H1 (cell line): ENCODE measurements around the gene METAP1D. TPM values are rescaled to one million over a fixed set of nuclear protein-coding genes. Genes with fewer than 3 reads are reported as not detected.

ENCODE experiments used
- BACH1 ChIP-seq: IDR thresholded peaks from 2 replicates; pipeline ENCODE4 v1.6.1; 2012; ENCODE audit warnings: low read length, improper control_type of control experiment
- CHD7 ChIP-seq: fragments of 300-600 bp; sonication (generic); IDR thresholded peaks from 2 replicates; pipeline ENCODE4 v1.7.1; 2012; ENCODE audit warnings: low read length, moderate library complexity, mild to moderate bottlenecking, inconsistent platforms; ENCODE audit not compliant: insufficient replicate concordance
- CTCF ChIP-seq, 3 experiments: IDR thresholded peaks; 1 replicate in 2 of 3; 2 replicates in 1 of 3; pipeline versions ENCODE4 v1.5.1 to v1.6.1; 2011; ENCODE audit warnings: low read length in 3 of 3, mild to moderate bottlenecking in 3 of 3, inconsistent platforms in 2 of 3, low read depth in 1 of 3, moderate library complexity in 1 of 3; ENCODE audit not compliant: insufficient read depth in 1 of 3; ENCODE audit errors: control extremely low read depth in 1 of 3
- MAX ChIP-seq: IDR thresholded peaks from 2 replicates; pipeline ENCODE4 v1.6.1; 2012; ENCODE audit warnings: inconsistent platforms
- RNF2 ChIP-seq: fragments of 200-900, 300-1000 bp; sonication (generic); IDR thresholded peaks from 2 replicates; pipeline ENCODE4 v1.7.1; 2016; ENCODE audit warnings: borderline replicate concordance, low read depth, mild to moderate bottlenecking, antibody characterized with exemption, low read length; ENCODE audit not compliant: poor library complexity, severe bottlenecking; ENCODE audit errors: missing control alignments
- TAF7 ChIP-seq: optimal IDR thresholded peaks from 2 replicates; pipeline ENCODE3; 2011; ENCODE audit warnings: low read depth, mild to moderate bottlenecking, inconsistent platforms, low read length, moderate library complexity, borderline replicate concordance
- polyA plus RNA-seq, 7 experiments: library from polyadenylated mRNA; depleted of rRNA in 3 of 7; stranded (reverse) in 5 of 7; unstranded in 2 of 7; fragments of >200 nt in 5 of 7; fragments of 200-250 nt in 2 of 7; gene quantifications; 1 replicate in 5 of 7; 2 replicates in 1 of 7; 4 replicates in 1 of 7; pipeline versions ENCODE4 v1.2.1 to v1.2.3, GENCODE V29; 2011 to 2013; ENCODE audit warnings: missing spikeins in 2 of 7, mixed read lengths in 2 of 7
- total RNA-seq: library from RNA; stranded (reverse); fragmentation: NEBNext Ultra II Directional; extraction: Animal tissue kit (Norgen Biotek cat#: 25700); gene quantifications from 2 replicates; pipeline ENCODE4 v1.2.1, GENCODE V29; 2021

METAP1D gene
- total and polyA plus RNA-seq, 2 of the 8 experiments (the other 6 are each of a cell fraction or from before 2014, with no cell fraction given): 3.9 to 6.2 TPM

- no peak for TF ChIP-seq CHD7
- TF ChIP-seq MAX: peak; percentile 81
- peak; percentile 69 for TF ChIP-seq RNF2
- TF ChIP-seq CTCF (IDR thresholded peaks at IDR 0.05; ENCODE audit: control extremely low read depth in 1 of 3, insufficient read depth in 1 of 3, low read depth in 1 of 3, low read length in 3 of 3): no peak
- TF ChIP-seq BACH1: no peak
- no peak for TF ChIP-seq TAF7
Observed at GRCh38 chr2:172107690-172108586, 108.2 kb downstream of the METAP1D start (continued).
